ENCODE results near the gene CCDC39. TPM values are rescaled to one million over a fixed set of nuclear protein-coding genes. Genes with fewer than 3 reads are reported as not detected.
"Not testable (repeated sequence)": the region's sequence is repeated elsewhere in the genome, so short reads cannot be mapped to it uniquely, and the experiment has no call there.

The CCDC39 gene
- total and polyA plus RNA-seq, 3 experiments from 2014 or later = not detected

- Mint-ChIP-seq H3K27ac (peak overlapping the region in 2 of 8 donors; percentile 79 to 96), H3K36me3 (peaks cover 5 to 36% (median 21%) of the 10 kb centered on the region in 3 donors), H3K4me1 (peaks cover 25 to 40% (median 39%) of the 10 kb centered on the region in 3 donors), H3K4me3 (peak overlapping the region in 4 of 7 donors; percentile 5 to 95 (median 38)), H3K9me3 (peaks cover 0 to 5% (median 2%) of the 10 kb centered on the region in 5 donors), H3K27me3 (peaks cover 7 to 34% of the 10 kb centered on the region in 2 donors)
- H3K4me3 ChIP-seq (ENCODE audit: low read length) = no peak overlapping the region
- POLR2A ChIA-PET = interaction anchor here (2.3 kb wide), 1 partner anchor 312 kb away, joined by 13 read pairs; the partner anchor contains the start of gene FXR1
- H3K36me3 ChIP-seq (ENCODE audit: insufficient read depth, low read length) = peaks cover 4% of the 10 kb centered on the region
- no peaks in the 10 kb centered on the region for H3K9me3 ChIP-seq (ENCODE audit: low read length)
- H3K4me1 ChIP-seq (ENCODE audit: insufficient read depth, low read length) = peaks cover 19% of the 10 kb centered on the region
- no peak for DNase-seq
- CTCF ChIA-PET = interaction anchor here (1.2 kb wide), 1 partner anchor 311 kb away, joined by 5 read pairs; no protein-coding TSS in a partner anchor
- no peak overlapping the region for H3K27ac ChIP-seq (ENCODE audit: low read depth, low read length)
- no peaks in the 10 kb centered on the region for H3K27me3 ChIP-seq (ENCODE audit: insufficient read depth, low read length, poor library complexity, severe bottlenecking)
Observed at GRCh38 chr3:180600473-180600872, 78.8 kb downstream of the CCDC39 start.

- POLR2A ChIA-PET = no interaction called here
- Histone ChIP-seq H3K4me1 (ENCODE audit: insufficient read depth, low read length) (no peaks in the 10 kb centered on the region), H3K4me3 (ENCODE audit: low read length) (no peak overlapping the region), H3K36me3 (ENCODE audit: insufficient read depth, low read length) (no peaks in the 10 kb centered on the region), H3K9me3 (ENCODE audit: low read length) (no peaks in the 10 kb centered on the region), H3K27me3 (ENCODE audit: insufficient read depth, low read length, poor library complexity, severe bottlenecking) (no peaks in the 10 kb centered on the region), H3K27ac (ENCODE audit: low read depth, low read length) (no peak overlapping the region)
- Mint-ChIP-seq H3K27ac (no peak overlapping the region), H3K9me3 (no peaks in the 10 kb centered on the region), H3K27me3 (peaks cover 21 to 67% of the 10 kb centered on the region in 2 donors), H3K4me3 (no peak overlapping the region), H3K4me1 (no peaks in the 10 kb centered on the region), H3K36me3 (peaks cover 0 to 7% (median 0%) of the 10 kb centered on the region in 3 donors)
- DNase-seq = no peak
- CTCF ChIA-PET = interaction anchor here (1.2 kb wide), 1 partner anchor 667 kb away, joined by 3 read pairs; no protein-coding TSS in a partner anchor
Observed at GRCh38 chr3:180595559-180595935, 83.7 kb downstream of the CCDC39 start.

- Histone ChIP-seq H3K36me3 (ENCODE audit: insufficient read depth, low read length) (no peaks in the 10 kb centered on the region), H3K9me3 (ENCODE audit: low read length) (no peaks in the 10 kb centered on the region), H3K4me1 (ENCODE audit: insufficient read depth, low read length) (no peaks in the 10 kb centered on the region), H3K27me3 (ENCODE audit: insufficient read depth, low read length, poor library complexity, severe bottlenecking) (no peaks in the 10 kb centered on the region), H3K27ac (ENCODE audit: low read depth, low read length) (no peak overlapping the region), H3K4me3 (ENCODE audit: low read length) (no peak overlapping the region)
- H3K4me3 Mint-ChIP-seq = no peak overlapping the region
- H3K27me3 Mint-ChIP-seq = peaks cover 21 to 65% of the 10 kb centered on the region in 2 donors
- H3K27ac Mint-ChIP-seq = peak overlapping the region in 1 of 8 donors; percentile 6
- peaks cover 0 to 4% (median 0%) of the 10 kb centered on the region in 3 donors for H3K36me3 Mint-ChIP-seq
- H3K4me1 Mint-ChIP-seq = no peaks in the 10 kb centered on the region
- ChIA-PET POLR2A (no interaction called here), CTCF (no interaction called here)
- DNase-seq = no peak
- no peaks in the 10 kb centered on the region for H3K9me3 Mint-ChIP-seq
Observed at GRCh38 chr3:180594631-180595558, 84.4 kb downstream of the CCDC39 start.

- H3K27ac Mint-ChIP-seq; H3K27me3 ChIP-seq (ENCODE audit: insufficient read depth, low read length, poor library complexity, severe bottlenecking); H3K9me3 Mint-ChIP-seq; H3K4me1 ChIP-seq (ENCODE audit: insufficient read depth, low read length); H3K4me3 Mint-ChIP-seq; H3K36me3 Mint-ChIP-seq; H3K36me3 ChIP-seq (ENCODE audit: insufficient read depth, low read length); H3K27ac ChIP-seq (ENCODE audit: low read depth, low read length); POLR2A ChIA-PET; H3K4me1 Mint-ChIP-seq; DNase-seq; H3K4me3 ChIP-seq (ENCODE audit: low read length); CTCF ChIA-PET; H3K9me3 ChIP-seq (ENCODE audit: low read length): not testable (repeated sequence)
- H3K27me3 Mint-ChIP-seq = peaks cover 28 to 67% of the 10 kb centered on the region in 2 donors
Observed at GRCh38 chr3:180593631-180594030, 85.7 kb downstream of the CCDC39 start.

- H3K4me1 ChIP-seq (ENCODE audit: insufficient read depth, low read length) = no peaks in the 10 kb centered on the region
- H3K4me3 Mint-ChIP-seq = no peak overlapping the region
- no peaks in the 10 kb centered on the region for H3K9me3 Mint-ChIP-seq
- DNase-seq = no peak
- CTCF ChIA-PET = no interaction called here
- H3K4me3 ChIP-seq (ENCODE audit: low read length) = no peak overlapping the region
- no peak overlapping the region for H3K27ac ChIP-seq (ENCODE audit: low read depth, low read length)
- no peaks in the 10 kb centered on the region for H3K27me3 ChIP-seq (ENCODE audit: insufficient read depth, low read length, poor library complexity, severe bottlenecking)
- H3K27ac Mint-ChIP-seq = no peak overlapping the region
- POLR2A ChIA-PET = no interaction called here
- no peaks in the 10 kb centered on the region for H3K4me1 Mint-ChIP-seq
- no peaks in the 10 kb centered on the region for H3K36me3 Mint-ChIP-seq
- no peaks in the 10 kb centered on the region for H3K36me3 ChIP-seq (ENCODE audit: insufficient read depth, low read length)
- peaks cover 37 to 64% of the 10 kb centered on the region in 2 donors for H3K27me3 Mint-ChIP-seq
- no peaks in the 10 kb centered on the region for H3K9me3 ChIP-seq (ENCODE audit: low read length)
Observed at GRCh38 chr3:180590396-180590795, 88.9 kb downstream of the CCDC39 start.

GRCh38 chr3:180580934-180581333 lies 98.4 kb downstream of the CCDC39 start:
- DNase-seq = no peak
- no peak overlapping the region for H3K4me3 Mint-ChIP-seq
- CTCF ChIA-PET = no interaction called here

GRCh38 chr3:180575571-180575970 lies 103.7 kb downstream of the CCDC39 start:
- no peak for DNase-seq
- H3K36me3 Mint-ChIP-seq = no peaks in the 10 kb centered on the region
- Histone ChIP-seq H3K4me3 (ENCODE audit: low read length) (no peak overlapping the region), H3K9me3 (ENCODE audit: low read length) (no peaks in the 10 kb centered on the region), H3K27me3 (ENCODE audit: insufficient read depth, low read length, poor library complexity, severe bottlenecking) (no peaks in the 10 kb centered on the region), H3K4me1 (ENCODE audit: insufficient read depth, low read length) (no peaks in the 10 kb centered on the region), H3K36me3 (ENCODE audit: insufficient read depth, low read length) (no peaks in the 10 kb centered on the region), H3K27ac (ENCODE audit: low read depth, low read length) (no peak overlapping the region)
- peaks cover 8 to 12% of the 10 kb centered on the region in 2 donors for H3K27me3 Mint-ChIP-seq
- H3K4me3 Mint-ChIP-seq = no peak overlapping the region
- ChIA-PET CTCF (no interaction called here), POLR2A (no interaction called here)
- H3K4me1 Mint-ChIP-seq = no peaks in the 10 kb centered on the region
- H3K9me3 Mint-ChIP-seq = no peaks in the 10 kb centered on the region
- H3K27ac Mint-ChIP-seq = no peak overlapping the region

More at GRCh38 chr3:180580934-180581333, 98.4 kb downstream of the CCDC39 start:
- H3K4me3 ChIP-seq (ENCODE audit: low read length) = no peak overlapping the region
- no peaks in the 10 kb centered on the region for H3K9me3 ChIP-seq (ENCODE audit: low read length)
- no peaks in the 10 kb centered on the region for H3K36me3 ChIP-seq (ENCODE audit: insufficient read depth, low read length)
- Mint-ChIP-seq H3K4me1 (no peaks in the 10 kb centered on the region), H3K36me3 (no peaks in the 10 kb centered on the region), H3K9me3 (no peaks in the 10 kb centered on the region), H3K27me3 (peaks cover 16 to 40% of the 10 kb centered on the region in 2 donors), H3K27ac (no peak overlapping the region)
- no peaks in the 10 kb centered on the region for H3K4me1 ChIP-seq (ENCODE audit: insufficient read depth, low read length)
- POLR2A ChIA-PET = no interaction called here
- no peaks in the 10 kb centered on the region for H3K27me3 ChIP-seq (ENCODE audit: insufficient read depth, low read length, poor library complexity, severe bottlenecking)
- H3K27ac ChIP-seq (ENCODE audit: low read depth, low read length) = no peak overlapping the region

GRCh38 chr3:180571831-180572598 lies 107.3 kb downstream of the CCDC39 start:
- POLR2A ChIA-PET = no interaction called here

More at GRCh38 chr3:180571831-180572598, 107.3 kb downstream of the CCDC39 start:
- Histone ChIP-seq H3K9me3 (ENCODE audit: low read length) (no peaks in the 10 kb centered on the region), H3K4me1 (ENCODE audit: insufficient read depth, low read length) (no peaks in the 10 kb centered on the region), H3K4me3 (ENCODE audit: low read length) (no peak overlapping the region), H3K27ac (ENCODE audit: low read depth, low read length) (no peak overlapping the region), H3K36me3 (ENCODE audit: insufficient read depth, low read length) (no peaks in the 10 kb centered on the region), H3K27me3 (ENCODE audit: insufficient read depth, low read length, poor library complexity, severe bottlenecking) (no peaks in the 10 kb centered on the region)
- Mint-ChIP-seq H3K36me3 (no peaks in the 10 kb centered on the region), H3K27me3 (peaks cover 4 to 24% of the 10 kb centered on the region in 2 donors), H3K4me1 (no peaks in the 10 kb centered on the region), H3K27ac (no peak overlapping the region), H3K4me3 (no peak overlapping the region), H3K9me3 (no peaks in the 10 kb centered on the region)
- DNase-seq = no peak
- CTCF ChIA-PET = no interaction called here
